Naive B cell (primary cell): Measurements from ENCODE around the gene MRPL4. TPM values are rescaled to one million over a fixed set of nuclear protein-coding genes. Genes with fewer than 3 reads are reported as not detected.
"Not testable (repeated sequence)": the region's sequence is repeated elsewhere in the genome, so short reads cannot be mapped to it uniquely, and the experiment has no call there.

Experiments used
- ATAC-seq, 2 donors: fragments of 150-1000 bp; cut with Tn5 transposase; 2 replicates each; pipeline ENCODE4 v1.10.0; 2021; ENCODE audit warnings: low read depth in 2 of 2, mild to moderate bottlenecking in 2 of 2, moderate library complexity in 2 of 2
- DNase-seq: peaks from one replicate; pipeline ENCODE4 v3.0.0; 2022
- H3K27ac Mint-ChIP-seq, 6 donors: one replicate each; pipeline ENCODE4 v1.8.0; 2020 to 2022; ENCODE audit warnings: mild to moderate bottlenecking in 6 of 6, mixed read lengths in 6 of 6, moderate library complexity in 5 of 6, inconsistent platforms in 2 of 6
- H3K27me3 Mint-ChIP-seq, 3 donors: one replicate each; pipeline ENCODE4 v1.8.0; 2021 to 2022; ENCODE audit warnings: mixed read lengths in 3 of 3, mild to moderate bottlenecking in 1 of 3
- H3K36me3 Mint-ChIP-seq, 2 donors: one replicate each; pipeline ENCODE4 v1.8.0; 2020 to 2022; ENCODE audit warnings: mixed read lengths in 2 of 2, inconsistent platforms in 1 of 2, mild to moderate bottlenecking in 1 of 2
- H3K4me1 Mint-ChIP-seq, 3 donors: one replicate each; pipeline ENCODE4 v1.8.0; 2020 to 2022; ENCODE audit warnings: mixed read lengths in 3 of 3, inconsistent platforms in 1 of 3, mild to moderate bottlenecking in 1 of 3, moderate library complexity in 1 of 3
- H3K4me3 Mint-ChIP-seq, 8 donors: one replicate each; pipeline ENCODE4 v1.8.0; 2020 to 2022; ENCODE audit warnings: mild to moderate bottlenecking in 8 of 8, mixed read lengths in 8 of 8, moderate library complexity in 8 of 8, inconsistent platforms in 2 of 8
- H3K9me3 Mint-ChIP-seq, 7 donors: one replicate each; pipeline ENCODE4 v1.8.0; 2020 to 2022; ENCODE audit warnings: mixed read lengths in 7 of 7, mild to moderate bottlenecking in 5 of 7, inconsistent platforms in 2 of 7, moderate library complexity in 1 of 7
- polyA plus RNA-seq, 6 donors: library from polyadenylated mRNA; unstranded; fragments of 300-500 nt; fragmentation: Illumina TruSeq; gene quantifications; one replicate each; pipeline ENCODE4 v1.2.3, GENCODE V29; 2021; ENCODE audit warnings: low read depth in 6 of 6

MRPL4 gene
- polyA plus RNA-seq, 6 donors from 2014 or later, result 23.7 to 34.3 (median 27.4) TPM

- Mint-ChIP-seq H3K27me3 (no peaks in the 10 kb centered on the region), H3K4me1 (peaks cover 12 to 21% (median 14%) of the 10 kb centered on the region in 3 donors), H3K9me3 (no peaks in the 10 kb centered on the region), H3K36me3 (peaks cover 0 to 5% of the 10 kb centered on the region in 2 donors), H3K27ac (peak overlapping the region in 4 of 6 donors; percentile 27 to 79 (median 38)), H3K4me3 (no peak overlapping the region)
- no peak for DNase-seq
- ATAC-seq, result no peak
Observed at GRCh38 chr19:10277795-10278589, 26.0 kb downstream of the MRPL4 start.

GRCh38 chr19:10278935-10279334 is 26.9 kb downstream of the MRPL4 start:
- Mint-ChIP-seq H3K36me3 (peaks cover 0 to 3% of the 10 kb centered on the region in 2 donors), H3K4me1 (peaks cover 10 to 21% (median 13%) of the 10 kb centered on the region in 3 donors), H3K4me3 (no peak overlapping the region), H3K27me3 (no peaks in the 10 kb centered on the region), H3K9me3 (no peaks in the 10 kb centered on the region), H3K27ac (peak overlapping the region in 3 of 6 donors; percentile 27 to 82 (median 75))
- ATAC-seq, result no peak
- DNase-seq, result no peak

GRCh38 chr19:10279737-10280442 is 27.9 kb downstream of the MRPL4 start:
- no peaks in the 10 kb centered on the region for H3K9me3 Mint-ChIP-seq
- no peaks in the 10 kb centered on the region for H3K27me3 Mint-ChIP-seq
- peaks cover under 1 to 3% of the 10 kb centered on the region in 2 donors for H3K36me3 Mint-ChIP-seq
- no peak for DNase-seq
- peak overlapping the region in 5 of 6 donors; percentile 16 to 84 (median 72) for H3K27ac Mint-ChIP-seq
- peak in 1 of 2 donors; percentile 25 for ATAC-seq
- H3K4me3 Mint-ChIP-seq, result peak overlapping the region in 3 of 8 donors; percentile 31 to 58 (median 55)
- peaks cover 7 to 15% (median 10%) of the 10 kb centered on the region in 3 donors for H3K4me1 Mint-ChIP-seq

- not testable (repeated sequence) for H3K27ac Mint-ChIP-seq, ATAC-seq, H3K27me3 Mint-ChIP-seq, DNase-seq, H3K9me3 Mint-ChIP-seq
- Mint-ChIP-seq H3K4me1 (peaks cover 10 to 31% (median 20%) of the 10 kb centered on the region in 3 donors), H3K4me3 (peak overlapping the region in 1 of 8 donors; percentile 21), H3K36me3 (peaks cover 9 to 13% of the 10 kb centered on the region in 2 donors)
Observed at GRCh38 chr19:10282043-10282442, 30.0 kb downstream of the MRPL4 start.

GRCh38 chr19:10283301-10284064 is 31.5 kb downstream of the MRPL4 start:
- DNase-seq, result no peak
- Mint-ChIP-seq H3K36me3 (peaks cover 9 to 13% of the 10 kb centered on the region in 2 donors), H3K4me1 (peaks cover 17 to 43% (median 33%) of the 10 kb centered on the region in 3 donors), H3K9me3 (no peaks in the 10 kb centered on the region), H3K4me3 (peak overlapping the region in 1 of 8 donors; percentile 24), H3K27me3 (peaks cover 9 to 16% (median 15%) of the 10 kb centered on the region in 3 donors), H3K27ac (no peak overlapping the region)
- no peak for ATAC-seq

- ATAC-seq, result no peak
- Mint-ChIP-seq H3K27me3 (peaks cover 17 to 25% (median 19%) of the 10 kb centered on the region in 3 donors), H3K27ac (no peak overlapping the region), H3K36me3 (peaks cover 9 to 13% of the 10 kb centered on the region in 2 donors), H3K4me1 (peaks cover 19 to 47% (median 41%) of the 10 kb centered on the region in 3 donors), H3K9me3 (no peaks in the 10 kb centered on the region), H3K4me3 (peak overlapping the region in 1 of 8 donors; percentile 40)
- no peak for DNase-seq
Observed at GRCh38 chr19:10284065-10284959, 32.3 kb downstream of the MRPL4 start.

- Mint-ChIP-seq H3K36me3 (peaks cover 9 to 13% of the 10 kb centered on the region in 2 donors), H3K4me3 (no peak overlapping the region), H3K4me1 (peaks cover 17 to 44% (median 42%) of the 10 kb centered on the region in 3 donors), H3K27ac (peak overlapping the region in 1 of 6 donors; percentile 69), H3K27me3 (peaks cover 18 to 31% (median 19%) of the 10 kb centered on the region in 3 donors), H3K9me3 (no peaks in the 10 kb centered on the region)
- DNase-seq, result no peak
- no peak for ATAC-seq
Observed at GRCh38 chr19:10284960-10285278, 32.9 kb downstream of the MRPL4 start.

- Mint-ChIP-seq H3K9me3 (no peaks in the 10 kb centered on the region), H3K4me1 (peaks cover 20 to 47% (median 43%) of the 10 kb centered on the region in 3 donors), H3K36me3 (peaks cover 9 to 17% of the 10 kb centered on the region in 2 donors), H3K4me3 (no peak overlapping the region), H3K27me3 (peaks cover 22 to 36% (median 23%) of the 10 kb centered on the region in 3 donors), H3K27ac (peak overlapping the region in 2 of 6 donors; percentile 64 to 65)
- ATAC-seq (no peak), DNase-seq (no peak)
Observed at GRCh38 chr19:10285393-10285792, 33.4 kb downstream of the MRPL4 start.

GRCh38 chr19:10286803-10287737 is 35.1 kb downstream of the MRPL4 start, which contains the start of gene ICAM4:
TSS of gene ICAM4 (plus strand) at chr19:10286955. CDS start at chr19:10287013, 58 bp downstream.
- Mint-ChIP-seq H3K27me3 (peaks cover 34 to 51% (median 36%) of the 10 kb centered on the region in 3 donors), H3K27ac (peak within 1 kb of the TSS in 5 of 6 donors; percentile 49 to 87 (median 64)), H3K9me3 (peaks cover 0 to 2% (median 0%) of the 10 kb centered on the region in 7 donors), H3K36me3 (peaks cover 9 to 22% of the 10 kb centered on the region in 2 donors), H3K4me1 (peaks cover 29 to 60% (median 57%) of the 10 kb centered on the region in 3 donors), H3K4me3 (peak within 1 kb of the TSS; percentile 65 to 93 (median 83))
- ATAC-seq, result no peak
- DNase-seq, result no peak

GRCh38 chr19:10288662-10289166 is 36.7 kb downstream of the MRPL4 start:
- Mint-ChIP-seq H3K4me1 (peaks cover 42 to 73% (median 73%) of the 10 kb centered on the region in 3 donors), H3K9me3 (peaks cover 0 to 5% (median 0%) of the 10 kb centered on the region in 7 donors), H3K27ac (peak overlapping the region; percentile 49 to 92 (median 70)), H3K27me3 (peaks cover 47 to 67% (median 48%) of the 10 kb centered on the region in 3 donors), H3K36me3 (peaks cover 9 to 22% of the 10 kb centered on the region in 2 donors), H3K4me3 (peak overlapping the region; percentile 75 to 93 (median 84))
- DNase-seq (no peak), ATAC-seq (no peak)
